WERI-Rb-1 (cell line): ENCODE measurements around the gene SKP2.

Experiments used
- DNase-seq: peaks from one replicate; pipeline ENCODE4 v3.0.0-alpha.2; 2020
- H3K27ac ChIP-seq: fragments of 250-450 bp; sonication (Bioruptor Pico); 2 replicates; pipeline ENCODE4 v1.5.1; 2020; ENCODE audit warnings: mild to moderate bottlenecking, moderate library complexity
- H3K27me3 ChIP-seq: fragments of 250-450 bp; sonication (Bioruptor Pico); 2 replicates; pipeline ENCODE4 v1.5.1; 2021; ENCODE audit warnings: mild to moderate bottlenecking, low read depth, moderate library complexity; ENCODE audit not compliant: insufficient read depth, severe bottlenecking
- H3K36me3 ChIP-seq: fragments of 250-450 bp; sonication (Bioruptor Pico); 2 replicates; pipeline ENCODE4 v1.5.1; 2020; ENCODE audit warnings: mild to moderate bottlenecking, moderate library complexity
- H3K4me3 ChIP-seq: 2 replicates; pipeline ENCODE4 v1.5.1; 2011; ENCODE audit warnings: low read depth, mild to moderate bottlenecking, control low read depth, low read length
- H3K9me3 ChIP-seq: fragments of 250-450 bp; sonication (Bioruptor Pico); 2 replicates; pipeline ENCODE4 v1.5.1; 2021; ENCODE audit warnings: mild to moderate bottlenecking, moderate library complexity; ENCODE audit not compliant: severe bottlenecking
- CTCF ChIP-seq: IDR thresholded peaks from 2 replicates; pipeline ENCODE4 v1.5.1; 2011; ENCODE audit warnings: low read depth, mild to moderate bottlenecking, control low read depth, inconsistent platforms, low read length

SKP2 gene

GRCh38 chr5:36146390-36146789, 5.5 kb upstream of the SKP2 start:
- no peak overlapping the region for H3K27ac ChIP-seq
- H3K36me3 ChIP-seq, result peaks cover under 1% of the 10 kb centered on the region
- no peak for DNase-seq
- H3K9me3 ChIP-seq, result no peaks in the 10 kb centered on the region
- no peaks in the 10 kb centered on the region for H3K27me3 ChIP-seq
- TF ChIP-seq CTCF, result no peak
- no peak overlapping the region for H3K4me3 ChIP-seq

- DNase-seq, result no peak
Observed at GRCh38 chr5:36147681-36148080, 4.2 kb upstream of the SKP2 start.

GRCh38 chr5:36150676-36151433, 1.1 kb upstream of the SKP2 start:
- H3K27ac ChIP-seq, result peak overlapping the region; percentile 96
- no peak for TF ChIP-seq CTCF
- DNase-seq, result peak; percentile 58
- H3K36me3 ChIP-seq, result peaks cover 42% of the 10 kb centered on the region
- no peaks in the 10 kb centered on the region for H3K9me3 ChIP-seq
- H3K4me3 ChIP-seq, result peak overlapping the region; percentile 100
- no peaks in the 10 kb centered on the region for H3K27me3 ChIP-seq

More at GRCh38 chr5:36147681-36148080, 4.2 kb upstream of the SKP2 start:
- H3K36me3 ChIP-seq, result peaks cover 11% of the 10 kb centered on the region
- H3K27ac ChIP-seq, result no peak overlapping the region
- H3K27me3 ChIP-seq, result no peaks in the 10 kb centered on the region
- no peak overlapping the region for H3K4me3 ChIP-seq
- no peaks in the 10 kb centered on the region for H3K9me3 ChIP-seq
- no peak for TF ChIP-seq CTCF

GRCh38 chr5:36152324-36153297, 700 bp downstream of the SKP2 start:
- peak overlapping the region; percentile 100 for H3K4me3 ChIP-seq
- H3K36me3 ChIP-seq, result peaks cover 55% of the 10 kb centered on the region
- H3K9me3 ChIP-seq, result no peaks in the 10 kb centered on the region
- TF ChIP-seq CTCF, result no peak
- no peak for DNase-seq
- no peaks in the 10 kb centered on the region for H3K27me3 ChIP-seq
- peak overlapping the region; percentile 96 for H3K27ac ChIP-seq

GRCh38 chr5:36153298-36153677, 1.4 kb downstream of the SKP2 start:
- no peak for TF ChIP-seq CTCF
- peak overlapping the region; percentile 100 for H3K4me3 ChIP-seq
- peak overlapping the region; percentile 96 for H3K27ac ChIP-seq
- no peaks in the 10 kb centered on the region for H3K27me3 ChIP-seq
- peaks cover 61% of the 10 kb centered on the region for H3K36me3 ChIP-seq
- no peak for DNase-seq
- no peaks in the 10 kb centered on the region for H3K9me3 ChIP-seq
